Neural cell (in vitro differentiated cells): Measurements from ENCODE around the gene DPP10.

ENCODE experiments used
- EP300 ChIP-seq: fragments of 450-650 bp; conservative IDR thresholded peaks from 2 replicates; pipeline ENCODE4 v1.6.1; 2014; ENCODE audit warnings: antibody characterized with exemption, mild to moderate bottlenecking, moderate library complexity; ENCODE audit not compliant: poor library complexity, severe bottlenecking
- EZH2 ChIP-seq: fragments of 200-600, 300-800 bp; shearing (Covaris generic), sonication (generic); IDR thresholded peaks from 2 replicates; pipeline ENCODE4 v1.6.1; 2014; ENCODE audit warnings: antibody characterized with exemption, low read length, borderline replicate concordance, mild to moderate bottlenecking; ENCODE audit not compliant: insufficient read depth, poor library complexity, severe bottlenecking
- MXI1 ChIP-seq: fragments of 450-650 bp; conservative IDR thresholded peaks from 2 replicates; pipeline ENCODE4 v1.6.1; 2014; ENCODE audit warnings: antibody characterized with exemption, mild to moderate bottlenecking; ENCODE audit not compliant: poor library complexity, severe bottlenecking
- POLR2AphosphoS5 ChIP-seq: IDR thresholded peaks from 2 replicates; pipeline ENCODE4 v1.6.1; 2012
- SMC3 ChIP-seq: fragments of 450-650 bp; conservative IDR thresholded peaks from 2 replicates; pipeline ENCODE4 v1.6.1; 2014; ENCODE audit warnings: antibody characterized with exemption, mild to moderate bottlenecking, moderate library complexity; ENCODE audit not compliant: poor library complexity
- TF ChIP-seq, protein P1 (sequence below): fragments of 450-650 bp; IDR thresholded peaks from 2 replicates; pipeline ENCODE4 v1.5.1; 2014; ENCODE audit warnings: antibody characterized with exemption, mild to moderate bottlenecking, moderate library complexity; ENCODE audit not compliant: poor library complexity, severe bottlenecking
- TF ChIP-seq, protein P2 (sequence below): IDR thresholded peaks from 2 replicates; pipeline ENCODE4 v1.6.1; 2012; ENCODE audit warnings: borderline replicate concordance

DNA sequence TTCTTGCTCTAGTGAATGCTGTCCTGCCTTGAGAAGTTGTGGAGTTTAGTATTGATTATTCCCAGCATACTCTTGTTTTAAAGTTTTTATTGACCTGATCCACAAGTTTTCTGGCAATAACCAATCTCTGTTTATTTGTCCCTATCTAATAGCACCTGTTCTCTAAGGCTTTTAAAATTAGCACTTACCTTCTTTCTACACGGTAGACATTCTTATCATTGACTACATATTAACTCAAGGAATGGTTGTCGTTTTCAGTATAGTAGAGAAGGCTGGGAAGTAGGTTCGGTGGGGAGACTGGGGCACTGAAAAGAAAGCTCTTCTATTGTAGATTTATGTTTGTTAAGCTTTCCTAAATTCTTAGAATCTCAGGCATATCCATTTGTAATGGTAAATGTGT is 726.0 kb downstream of the DPP10 start:
- TF ChIP-seq EZH2 (no peak), POLR2AphosphoS5 (no peak), MXI1 (no peak), SMC3 (no peak), EP300 (no peak)
- TF ChIP-seq, protein P1, sequence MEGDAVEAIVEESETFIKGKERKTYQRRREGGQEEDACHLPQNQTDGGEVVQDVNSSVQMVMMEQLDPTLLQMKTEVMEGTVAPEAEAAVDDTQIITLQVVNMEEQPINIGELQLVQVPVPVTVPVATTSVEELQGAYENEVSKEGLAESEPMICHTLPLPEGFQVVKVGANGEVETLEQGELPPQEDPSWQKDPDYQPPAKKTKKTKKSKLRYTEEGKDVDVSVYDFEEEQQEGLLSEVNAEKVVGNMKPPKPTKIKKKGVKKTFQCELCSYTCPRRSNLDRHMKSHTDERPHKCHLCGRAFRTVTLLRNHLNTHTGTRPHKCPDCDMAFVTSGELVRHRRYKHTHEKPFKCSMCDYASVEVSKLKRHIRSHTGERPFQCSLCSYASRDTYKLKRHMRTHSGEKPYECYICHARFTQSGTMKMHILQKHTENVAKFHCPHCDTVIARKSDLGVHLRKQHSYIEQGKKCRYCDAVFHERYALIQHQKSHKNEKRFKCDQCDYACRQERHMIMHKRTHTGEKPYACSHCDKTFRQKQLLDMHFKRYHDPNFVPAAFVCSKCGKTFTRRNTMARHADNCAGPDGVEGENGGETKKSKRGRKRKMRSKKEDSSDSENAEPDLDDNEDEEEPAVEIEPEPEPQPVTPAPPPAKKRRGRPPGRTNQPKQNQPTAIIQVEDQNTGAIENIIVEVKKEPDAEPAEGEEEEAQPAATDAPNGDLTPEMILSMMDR, result no peak
- TF ChIP-seq, protein P2, sequence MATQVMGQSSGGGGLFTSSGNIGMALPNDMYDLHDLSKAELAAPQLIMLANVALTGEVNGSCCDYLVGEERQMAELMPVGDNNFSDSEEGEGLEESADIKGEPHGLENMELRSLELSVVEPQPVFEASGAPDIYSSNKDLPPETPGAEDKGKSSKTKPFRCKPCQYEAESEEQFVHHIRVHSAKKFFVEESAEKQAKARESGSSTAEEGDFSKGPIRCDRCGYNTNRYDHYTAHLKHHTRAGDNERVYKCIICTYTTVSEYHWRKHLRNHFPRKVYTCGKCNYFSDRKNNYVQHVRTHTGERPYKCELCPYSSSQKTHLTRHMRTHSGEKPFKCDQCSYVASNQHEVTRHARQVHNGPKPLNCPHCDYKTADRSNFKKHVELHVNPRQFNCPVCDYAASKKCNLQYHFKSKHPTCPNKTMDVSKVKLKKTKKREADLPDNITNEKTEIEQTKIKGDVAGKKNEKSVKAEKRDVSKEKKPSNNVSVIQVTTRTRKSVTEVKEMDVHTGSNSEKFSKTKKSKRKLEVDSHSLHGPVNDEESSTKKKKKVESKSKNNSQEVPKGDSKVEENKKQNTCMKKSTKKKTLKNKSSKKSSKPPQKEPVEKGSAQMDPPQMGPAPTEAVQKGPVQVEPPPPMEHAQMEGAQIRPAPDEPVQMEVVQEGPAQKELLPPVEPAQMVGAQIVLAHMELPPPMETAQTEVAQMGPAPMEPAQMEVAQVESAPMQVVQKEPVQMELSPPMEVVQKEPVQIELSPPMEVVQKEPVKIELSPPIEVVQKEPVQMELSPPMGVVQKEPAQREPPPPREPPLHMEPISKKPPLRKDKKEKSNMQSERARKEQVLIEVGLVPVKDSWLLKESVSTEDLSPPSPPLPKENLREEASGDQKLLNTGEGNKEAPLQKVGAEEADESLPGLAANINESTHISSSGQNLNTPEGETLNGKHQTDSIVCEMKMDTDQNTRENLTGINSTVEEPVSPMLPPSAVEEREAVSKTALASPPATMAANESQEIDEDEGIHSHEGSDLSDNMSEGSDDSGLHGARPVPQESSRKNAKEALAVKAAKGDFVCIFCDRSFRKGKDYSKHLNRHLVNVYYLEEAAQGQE, result no peak
